Hepatocyte (in vitro differentiated cells): ENCODE measurements around the gene RASD2.

Experiments used
- EZH2 ChIP-seq: fragments of 200-600 bp; sonication (generic); IDR thresholded peaks from 2 replicates; pipeline ENCODE4 v1.6.1; 2016; ENCODE audit warnings: antibody characterized with exemption, mild to moderate bottlenecking, borderline replicate concordance
- EZH2phosphoT487 ChIP-seq: fragments of 200-600 bp; sonication (generic); IDR thresholded peaks from one replicate; pipeline ENCODE4 v1.6.1; 2018; ENCODE audit warnings: antibody characterized with exemption, mild to moderate bottlenecking, low read depth, moderate library complexity; ENCODE audit not compliant: unreplicated experiment, severe bottlenecking
- TF ChIP-seq, protein P1 (sequence below): fragments of 200-600 bp; sonication (generic); IDR thresholded peaks from 2 replicates; pipeline ENCODE4 v1.5.1; 2016; ENCODE audit warnings: antibody characterized with exemption, mild to moderate bottlenecking; ENCODE audit not compliant: poor library complexity

DNA sequence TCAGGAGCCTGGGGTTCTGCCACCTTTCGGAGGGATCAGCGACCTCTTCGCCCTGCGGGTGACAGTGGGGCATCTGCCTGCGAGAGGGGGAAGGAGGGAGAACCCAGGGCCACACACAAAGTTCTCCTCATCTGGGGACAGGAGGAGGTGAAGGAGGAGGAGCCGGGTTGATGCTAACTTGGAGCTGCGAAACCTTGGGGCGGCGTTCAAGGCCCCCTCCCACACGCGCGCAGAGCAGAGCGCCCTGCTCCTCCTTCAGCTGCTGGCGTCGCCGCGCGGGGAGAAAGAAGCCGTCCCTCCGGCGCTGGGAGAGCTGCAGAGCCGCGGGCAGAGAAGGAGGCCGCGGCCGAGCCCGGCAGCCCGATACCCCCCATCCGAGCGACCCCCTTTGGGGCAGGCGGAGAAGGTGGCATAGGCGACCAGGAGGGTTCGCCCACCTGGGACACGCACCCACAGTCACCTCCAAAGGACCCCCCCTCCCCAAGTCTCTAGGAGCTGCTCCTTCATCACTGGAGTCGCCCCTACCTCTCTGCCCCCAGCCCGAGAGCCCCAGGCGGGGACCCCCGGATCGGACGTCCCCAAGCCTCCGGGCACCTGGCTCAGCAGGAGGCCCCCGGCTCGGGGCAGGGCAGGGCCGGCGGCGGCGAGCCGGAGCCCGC is at the start of gene RASD2:
- TF ChIP-seq, protein P1, sequence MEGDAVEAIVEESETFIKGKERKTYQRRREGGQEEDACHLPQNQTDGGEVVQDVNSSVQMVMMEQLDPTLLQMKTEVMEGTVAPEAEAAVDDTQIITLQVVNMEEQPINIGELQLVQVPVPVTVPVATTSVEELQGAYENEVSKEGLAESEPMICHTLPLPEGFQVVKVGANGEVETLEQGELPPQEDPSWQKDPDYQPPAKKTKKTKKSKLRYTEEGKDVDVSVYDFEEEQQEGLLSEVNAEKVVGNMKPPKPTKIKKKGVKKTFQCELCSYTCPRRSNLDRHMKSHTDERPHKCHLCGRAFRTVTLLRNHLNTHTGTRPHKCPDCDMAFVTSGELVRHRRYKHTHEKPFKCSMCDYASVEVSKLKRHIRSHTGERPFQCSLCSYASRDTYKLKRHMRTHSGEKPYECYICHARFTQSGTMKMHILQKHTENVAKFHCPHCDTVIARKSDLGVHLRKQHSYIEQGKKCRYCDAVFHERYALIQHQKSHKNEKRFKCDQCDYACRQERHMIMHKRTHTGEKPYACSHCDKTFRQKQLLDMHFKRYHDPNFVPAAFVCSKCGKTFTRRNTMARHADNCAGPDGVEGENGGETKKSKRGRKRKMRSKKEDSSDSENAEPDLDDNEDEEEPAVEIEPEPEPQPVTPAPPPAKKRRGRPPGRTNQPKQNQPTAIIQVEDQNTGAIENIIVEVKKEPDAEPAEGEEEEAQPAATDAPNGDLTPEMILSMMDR = no peak
- TF ChIP-seq EZH2 = no peak
- no peak for TF ChIP-seq EZH2phosphoT487
